ENCODE measurements around the gene ANKRD18B. TPM values are rescaled to one million over a fixed set of nuclear protein-coding genes. Genes with fewer than 3 reads are reported as not detected.
"Not testable (repeated sequence)": the region's sequence is repeated elsewhere in the genome, so short reads cannot be mapped to it uniquely, and the experiment has no call there.

ANKRD18B gene
- total RNA-seq: 1 to 10 TPM in 1 of 2 experiments, under 1 TPM in 1; 0.57 to 1.6 TPM

- H3K4me3 Mint-ChIP-seq: peak within 1 kb of the TSS; percentile 79
Observed at GRCh38 chr9:33523397-33524305, at the start of gene ANKRD18B. ANKRD18B (plus strand) TSS chr9:33524251; CDS start chr9:33524490, 239 bp downstream.

GRCh38 chr9:33475357-33475756 is 48.7 kb upstream of the ANKRD18B start:
- H3K27me3 Mint-ChIP-seq (ENCODE audit: low read depth): no peaks in the 10 kb centered on the region
- intact Hi-C loops (cut with micrococcal nuclease): loop anchor here (10.0 kb wide), 2 partner anchors 339 to 569 kb away; partner anchors contain the start of genes UBAP2 and UBE2R2
- H3K9me3 Mint-ChIP-seq: no peaks in the 10 kb centered on the region
- CTCF ChIA-PET: interaction anchor here (0.6 to 4.8 kb wide), 6 partner anchors 8 to 101 kb away, joined by 3 to 23 read pairs (median 5); no protein-coding TSS in a partner anchor
- peaks cover 24% of the 10 kb centered on the region for H3K4me1 Mint-ChIP-seq (ENCODE audit: low read depth)
- no peak overlapping the region for H3K4me3 Mint-ChIP-seq
- peaks cover 14% of the 10 kb centered on the region for H3K36me3 Mint-ChIP-seq (ENCODE audit: low read depth)
- H3K27ac Mint-ChIP-seq: peak overlapping the region; percentile 19
- no peak for DNase-seq

More at GRCh38 chr9:33523397-33524305, at the start of gene ANKRD18B:
- peak; percentile 70 for DNase-seq
- H3K9me3 Mint-ChIP-seq; H3K27ac Mint-ChIP-seq; intact Hi-C loops (cut with micrococcal nuclease); H3K36me3 Mint-ChIP-seq (ENCODE audit: low read depth); H3K4me1 Mint-ChIP-seq (ENCODE audit: low read depth): not testable (repeated sequence)
- CTCF ChIA-PET: interaction anchor here (0.5 to 1.3 kb wide), 6 partner anchors 13 to 113 kb away, joined by 3 to 7 read pairs (median 4); no protein-coding TSS in a partner anchor
- H3K27me3 Mint-ChIP-seq (ENCODE audit: low read depth): peaks cover 37% of the 10 kb centered on the region

GRCh38 chr9:33476503-33476902 is 47.5 kb upstream of the ANKRD18B start:
- Mint-ChIP-seq H3K4me1 (ENCODE audit: low read depth) (peaks cover 19% of the 10 kb centered on the region), H3K9me3 (no peaks in the 10 kb centered on the region), H3K36me3 (ENCODE audit: low read depth) (peaks cover 10% of the 10 kb centered on the region), H3K4me3 (no peak overlapping the region), H3K27ac (no peak overlapping the region), H3K27me3 (ENCODE audit: low read depth) (no peaks in the 10 kb centered on the region)
- no peak for DNase-seq
- intact Hi-C loops (cut with micrococcal nuclease): loop anchor here (10.0 kb wide), 2 partner anchors 338 to 568 kb away; partner anchors contain the start of genes UBAP2 and UBE2R2
- CTCF ChIA-PET: interaction anchor here (0.7 to 2.2 kb wide), 4 partner anchors 10 to 41 kb away, joined by 3 to 8 read pairs (median 6); no protein-coding TSS in a partner anchor

GRCh38 chr9:33480106-33480505 is 43.9 kb upstream of the ANKRD18B start:
- Mint-ChIP-seq H3K4me1 (ENCODE audit: low read depth) (no peaks in the 10 kb centered on the region), H3K27me3 (ENCODE audit: low read depth) (no peaks in the 10 kb centered on the region), H3K4me3 (no peak overlapping the region), H3K36me3 (ENCODE audit: low read depth) (no peaks in the 10 kb centered on the region), H3K9me3 (no peaks in the 10 kb centered on the region), H3K27ac (no peak overlapping the region)
- intact Hi-C loops (cut with micrococcal nuclease): no loop called here
- CTCF ChIA-PET: no interaction called here
- DNase-seq: no peak

- Mint-ChIP-seq H3K27me3 (ENCODE audit: low read depth) (no peaks in the 10 kb centered on the region), H3K4me3 (no peak overlapping the region), H3K9me3 (no peaks in the 10 kb centered on the region), H3K27ac (no peak overlapping the region), H3K4me1 (ENCODE audit: low read depth) (no peaks in the 10 kb centered on the region), H3K36me3 (ENCODE audit: low read depth) (no peaks in the 10 kb centered on the region)
- DNase-seq: no peak
- CTCF ChIA-PET: interaction anchor here (0.6 to 0.7 kb wide), 2 partner anchors 15 to 31 kb away, joined by 3 to 5 read pairs; no protein-coding TSS in a partner anchor
- intact Hi-C loops (cut with micrococcal nuclease): no loop called here
Observed at GRCh38 chr9:33480976-33481375, 43.1 kb upstream of the ANKRD18B start.

GRCh38 chr9:33485312-33485711 is 38.7 kb upstream of the ANKRD18B start:
- intact Hi-C loops (cut with micrococcal nuclease); H3K27me3 Mint-ChIP-seq (ENCODE audit: low read depth); H3K36me3 Mint-ChIP-seq (ENCODE audit: low read depth); CTCF ChIA-PET; H3K27ac Mint-ChIP-seq; H3K9me3 Mint-ChIP-seq; DNase-seq; H3K4me3 Mint-ChIP-seq; H3K4me1 Mint-ChIP-seq (ENCODE audit: low read depth): not testable (repeated sequence)

GRCh38 chr9:33489066-33489465 is 35.0 kb upstream of the ANKRD18B start:
- CTCF ChIA-PET: interaction anchor here (1.1 kb wide), 1 partner anchor 37 kb away, joined by 3 read pairs; no protein-coding TSS in a partner anchor
- DNase-seq: no peak
- no peaks in the 10 kb centered on the region for H3K4me1 Mint-ChIP-seq (ENCODE audit: low read depth)
- H3K36me3 Mint-ChIP-seq (ENCODE audit: low read depth): no peaks in the 10 kb centered on the region
- H3K27me3 Mint-ChIP-seq (ENCODE audit: low read depth): peaks cover 2% of the 10 kb centered on the region
- no peaks in the 10 kb centered on the region for H3K9me3 Mint-ChIP-seq
- no peak overlapping the region for H3K27ac Mint-ChIP-seq
- no peak overlapping the region for H3K4me3 Mint-ChIP-seq
- intact Hi-C loops (cut with micrococcal nuclease): no loop called here

- DNase-seq; H3K9me3 Mint-ChIP-seq; H3K4me3 Mint-ChIP-seq; H3K4me1 Mint-ChIP-seq (ENCODE audit: low read depth); H3K36me3 Mint-ChIP-seq (ENCODE audit: low read depth); H3K27ac Mint-ChIP-seq; intact Hi-C loops (cut with micrococcal nuclease); H3K27me3 Mint-ChIP-seq (ENCODE audit: low read depth): not testable (repeated sequence)
- CTCF ChIA-PET: interaction anchor here (1.1 kb wide), 1 partner anchor 27 kb away, joined by 3 read pairs; no protein-coding TSS in a partner anchor
Observed at GRCh38 chr9:33493819-33494218, 30.2 kb upstream of the ANKRD18B start.

- Mint-ChIP-seq H3K4me1 (ENCODE audit: low read depth) (no peaks in the 10 kb centered on the region), H3K4me3 (no peak overlapping the region), H3K36me3 (ENCODE audit: low read depth) (no peaks in the 10 kb centered on the region), H3K27me3 (ENCODE audit: low read depth) (no peaks in the 10 kb centered on the region), H3K9me3 (no peaks in the 10 kb centered on the region), H3K27ac (no peak overlapping the region)
- DNase-seq: no peak
- CTCF ChIA-PET: no interaction called here
- intact Hi-C loops (cut with micrococcal nuclease): loop anchor here (1.0 kb wide), 1 partner anchor 123 kb away; no protein-coding TSS in a partner anchor
Observed at GRCh38 chr9:33498387-33498786, 25.7 kb upstream of the ANKRD18B start.

GRCh38 chr9:33506626-33507370 is 17.3 kb upstream of the ANKRD18B start:
- DNase-seq: peak; percentile 10
- no peak overlapping the region for H3K27ac Mint-ChIP-seq
- CTCF ChIA-PET: interaction anchor here (0.8 to 1.2 kb wide), 2 partner anchors 10 to 60 kb away, joined by 3 read pairs; partner anchors contain the start of gene AQP3

GRCh38 chr9:33510262-33511183 is 13.5 kb upstream of the ANKRD18B start:
- intact Hi-C loops (cut with micrococcal nuclease): loop anchor here (2.0 kb wide), 1 partner anchor 64 kb away; the partner anchor contains the start of gene AQP3
- Mint-ChIP-seq H3K27me3 (ENCODE audit: low read depth) (peaks cover 2% of the 10 kb centered on the region), H3K4me1 (ENCODE audit: low read depth) (peaks cover 19% of the 10 kb centered on the region), H3K36me3 (ENCODE audit: low read depth) (no peaks in the 10 kb centered on the region), H3K27ac (peak overlapping the region; percentile 70), H3K4me3 (peak overlapping the region; percentile 88), H3K9me3 (no peaks in the 10 kb centered on the region)
- CTCF ChIA-PET: interaction anchor here (1.0 to 1.3 kb wide), 3 partner anchors 14 to 210 kb away, joined by 4 to 7 read pairs (median 4); partner anchors contain the start of gene ANKRD18B
- peak; percentile 50 for DNase-seq

More at GRCh38 chr9:33506626-33507370, 17.3 kb upstream of the ANKRD18B start:
- Mint-ChIP-seq H3K4me3 (no peak overlapping the region), H3K27me3 (ENCODE audit: low read depth) (no peaks in the 10 kb centered on the region), H3K4me1 (ENCODE audit: low read depth) (peaks cover 19% of the 10 kb centered on the region), H3K36me3 (ENCODE audit: low read depth) (no peaks in the 10 kb centered on the region), H3K9me3 (no peaks in the 10 kb centered on the region)
- intact Hi-C loops (cut with micrococcal nuclease): no loop called here

Measured in activated naive CD4-positive, alpha-beta T cell treated with anti-CD3 and anti-CD28 coated beads for 36 hours (primary cell).